Spleen (tissue), 11 donors: Measurements from ENCODE around the gene TSR2. TPM values are rescaled to one million over a fixed set of nuclear protein-coding genes. Genes with fewer than 3 reads are reported as not detected.

Source experiments
- DNase-seq: peaks from one replicate; pipeline ENCODE4 v3.0.0-alpha.2; 2020
- H3K27ac ChIP-seq, 8 donors: fragments of 200-600 bp; sonication (generic) in 7 of 8; 1 replicate in 4 of 8; 2 replicates in 4 of 8; pipeline versions ENCODE4 v1.5.0 to v1.8.0; 2016 to 2021; ENCODE audit warnings: inconsistent platforms in 4 of 8, mild to moderate bottlenecking in 4 of 8, moderate library complexity in 1 of 8
- H3K27me3 ChIP-seq, 7 donors: fragments of 200-600 bp; sonication (generic) in 6 of 7; replicated peaks in 1 of 7; 1 replicate in 4 of 7; 2 replicates in 3 of 7; pipeline versions ENCODE4 v1.5.0 to v1.8.0; 2016 to 2021; ENCODE audit warnings: inconsistent platforms in 3 of 7, mild to moderate bottlenecking in 1 of 7
- H3K36me3 ChIP-seq, 6 donors: fragments of 200-600 bp; sonication (generic) in 5 of 6; 1 replicate in 4 of 6; 2 replicates in 2 of 6; pipeline versions ENCODE4 v1.5.0 to v1.8.0; 2016 to 2021; ENCODE audit warnings: inconsistent platforms in 2 of 6
- H3K4me1 ChIP-seq, 6 donors: fragments of 200-600 bp; sonication (generic) in 5 of 6; 1 replicate in 3 of 6; 2 replicates in 3 of 6; pipeline versions ENCODE4 v1.5.0 to v1.8.0; 2016 to 2021; ENCODE audit warnings: inconsistent platforms in 3 of 6
- H3K4me3 ChIP-seq, 8 donors: fragments of 200-600 bp; sonication (generic) in 7 of 8; 1 replicate in 4 of 8; 2 replicates in 4 of 8; pipeline versions ENCODE4 v1.5.0 to v1.8.0; 2016 to 2021; ENCODE audit warnings: inconsistent platforms in 4 of 8, mild to moderate bottlenecking in 4 of 8, moderate library complexity in 2 of 8
- H3K9me3 ChIP-seq, 8 donors: fragments of 200-600 bp; sonication (generic) in 7 of 8; 1 replicate in 4 of 8; 2 replicates in 4 of 8; pipeline versions ENCODE4 v1.5.0 to v1.8.0; 2016 to 2021; ENCODE audit warnings: inconsistent platforms in 4 of 8
- CTCF ChIP-seq, 11 experiments: fragments of 200-600 bp in 7 of 11; fragments of 450-650 bp in 4 of 11; sonication (generic) in 4 of 11; IDR thresholded peaks in 8 of 11; conservative IDR thresholded peaks in 3 of 11; 1 replicate in 7 of 11; 2 replicates in 4 of 11; pipeline versions ENCODE4 v1.4.0 to v1.8.0; 2016 to 2021; ENCODE audit warnings: antibody characterized with exemption in 11 of 11, inconsistent platforms in 4 of 11, mild to moderate bottlenecking in 1 of 11
- POLR2A ChIP-seq, 3 donors: fragments of 450-650 bp; IDR thresholded peaks; one replicate each; pipeline ENCODE4 v1.5.1; 2017; ENCODE audit warnings: antibody characterized with exemption in 3 of 3, mild to moderate bottlenecking in 1 of 3
- POLR2AphosphoS5 ChIP-seq, 3 donors: sonication (generic); formaldehyde crosslinking; IDR thresholded peaks; one replicate each; pipeline ENCODE4 v1.5.1; 2017; ENCODE audit warnings: antibody characterized with exemption in 3 of 3
- WGBS, 5 donors: extraction: QIAGEN DNeasy Blood & Tissue Kit in 3 of 5; methylation state at CpG; one replicate each; pipeline versions ENCODE4 v1.1.5 to v1.1.7; 2013 to 2018; 5-methylcytosine and 5-hydroxymethylcytosine counted together
- intact Hi-C: fragments of 100-400 bp; cut with DNase I; formaldehyde crosslinking; loops from one replicate; pipeline ENCODE4 v1.15.0; 2023; ENCODE audit warnings: low total_unique reads
- polyA plus RNA-seq, 3 donors: library from polyadenylated mRNA; stranded (reverse); fragments of 200-250 nt; gene quantifications; one replicate each; pipeline ENCODE4 v1.2.1, GENCODE V29; 2013
- total RNA-seq, 7 donors: library from RNA; depleted of rRNA in 3 of 7; stranded (reverse); fragments of >200 nt in 3 of 7; fragmentation: NEBNext Ultra II Directional in 4 of 7; extraction: Animal tissue kit (Norgen Biotek cat#: 25700) in 4 of 7; gene quantifications; one replicate each; pipeline versions ENCODE4 v1.1.0 to v1.2.1, GENCODE V29; 2016 to 2021
- donor health status: healthy with polysubstance abuse.
- donor health status: DM: no; HTN: no; CAD: no; lungs with moderate emphysema.
- donor health status: DM: no; HTN: no; CAD: no.
- donor health status: Bipolar disorder and iron deficiency.
- donor health status: healthy.
- donor health status: DM: no; HTN: no; CAD: no.
- donor health status: DM: yes; HTN: yes; CAD: no.

Gene TSR2
- total and polyA plus RNA-seq, 10 donors = 21.4 to 46.4 (median 33.2) TPM

GRCh38 chrX:54494166-54494988 is 54.2 kb downstream of the TSR2 start:
- H3K27me3 ChIP-seq = peaks cover 0 to 40% (median 13%) of the 10 kb centered on the region in 7 donors
- intact Hi-C loops = no loop called here
- peaks cover 0 to 10% (median 0%) of the 10 kb centered on the region in 6 donors for H3K4me1 ChIP-seq
- H3K27ac ChIP-seq = peak overlapping the region in 3 of 8 donors; percentile 65 to 71 (median 69)
- H3K4me3 ChIP-seq = peak overlapping the region in 7 of 8 donors; percentile 31 to 74 (median 46)
- TF ChIP-seq CTCF (IDR thresholded peaks at IDR 0.05 in 8 of 11, conservative IDR thresholded peaks at IDR 0.05 in 3 of 11) = no peak
- no peak for TF ChIP-seq POLR2A (IDR thresholded peaks at IDR 0.05)
- no peak for TF ChIP-seq POLR2AphosphoS5 (IDR thresholded peaks at IDR 0.05)
- 59 to 76% (median 64%) methylated on average over 10 of the region's 10 CpGs for WGBS, 5 donors
- H3K36me3 ChIP-seq = no peaks in the 10 kb centered on the region
- no peak for DNase-seq
- peaks cover 0 to 8% (median 0%) of the 10 kb centered on the region in 8 donors for H3K9me3 ChIP-seq

Other genes with a start within 250 kb of the TSR2 start
- gene WNK3, start 82.4 kb upstream of the TSR2 start, total RNA-seq = 1 to 10 TPM in 5 of 7 donors, under 1 TPM in 2; 0.83 to 1.8 (median 1.1) TPM
- under 1 TPM; 0.06 to 0.11 (median 0.10) TPM for gene WNK3, start 82.4 kb upstream of the TSR2 start, polyA plus RNA-seq
- gene FGD1, start 55.8 kb downstream of the TSR2 start, total RNA-seq = 1 to 10 TPM; 3.1 to 5.4 (median 3.8) TPM
- 1 to 10 TPM in 1 of 3 donors, under 1 TPM in 2; 0.73 to 1.5 (median 0.98) TPM for gene FGD1, start 55.8 kb downstream of the TSR2 start, polyA plus RNA-seq
- gene GNL3L, start 89.8 kb downstream of the TSR2 start, total RNA-seq = 10 to 100 TPM; 30.8 to 52.3 (median 40.6) TPM
- 1 to 10 TPM; 3.0 to 8.8 (median 3.9) TPM for gene GNL3L, start 89.8 kb downstream of the TSR2 start, polyA plus RNA-seq